Nephron (organoid): Measurements from ENCODE around the gene PCDH9.

Experiments used
- H3K27ac Mint-ChIP-seq, 3 experiments: 2 replicates each; pipeline ENCODE4 v1.8.0; 2020; ENCODE audit warnings: mixed read lengths in 3 of 3, mild to moderate bottlenecking in 2 of 3, moderate library complexity in 1 of 3
- H3K27me3 Mint-ChIP-seq: 2 replicates; pipeline ENCODE4 v1.8.0; 2021; ENCODE audit warnings: low read depth, mild to moderate bottlenecking, moderate library complexity, mixed read lengths
- H3K36me3 Mint-ChIP-seq: 2 replicates; pipeline ENCODE4 v1.8.0; 2020; ENCODE audit warnings: low read depth, mixed read lengths
- H3K4me1 Mint-ChIP-seq: 2 replicates; pipeline ENCODE4 v1.8.0; 2020; ENCODE audit warnings: mixed read lengths
- H3K4me3 Mint-ChIP-seq, 3 experiments: 2 replicates each; pipeline ENCODE4 v1.8.0; 2020; ENCODE audit warnings: mild to moderate bottlenecking in 3 of 3, mixed read lengths in 3 of 3, moderate library complexity in 2 of 3
- H3K9me3 Mint-ChIP-seq: 2 replicates; pipeline ENCODE4 v1.8.0; 2020; ENCODE audit warnings: mixed read lengths
- TF ChIP-seq, protein P1 (sequence below), 3 experiments: fragments of 200-600 bp; sonication (generic); IDR thresholded peaks; one replicate each; pipeline ENCODE4 v1.5.0; 2021; ENCODE audit warnings: antibody characterized with exemption in 3 of 3; ENCODE audit not compliant: unreplicated experiment in 3 of 3

The PCDH9 gene

DNA sequence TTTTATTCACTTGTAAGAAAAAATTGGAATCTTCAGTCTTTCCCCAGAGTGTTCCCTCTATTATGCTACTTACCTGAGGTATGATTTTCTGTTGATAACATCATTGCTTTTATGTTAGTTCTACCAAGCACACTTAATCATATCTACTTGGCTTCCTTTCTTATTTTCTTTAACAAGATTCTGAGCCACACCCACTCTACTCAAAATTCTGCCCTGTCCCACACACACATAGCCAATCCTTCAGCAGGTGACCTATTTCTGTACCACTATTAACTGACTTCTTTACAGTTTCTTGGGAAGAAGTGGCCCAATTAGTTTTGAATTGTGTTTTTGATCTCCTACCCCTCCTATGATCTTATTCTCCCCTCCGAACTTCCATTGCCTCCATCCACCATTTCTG lies 215.7 kb downstream of the PCDH9 start:
- no peaks in the 10 kb centered on the region for H3K4me1 Mint-ChIP-seq
- H3K36me3 Mint-ChIP-seq: no peaks in the 10 kb centered on the region
- no peaks in the 10 kb centered on the region for H3K27me3 Mint-ChIP-seq
- no peak overlapping the region for H3K4me3 Mint-ChIP-seq
- TF ChIP-seq, protein P1, sequence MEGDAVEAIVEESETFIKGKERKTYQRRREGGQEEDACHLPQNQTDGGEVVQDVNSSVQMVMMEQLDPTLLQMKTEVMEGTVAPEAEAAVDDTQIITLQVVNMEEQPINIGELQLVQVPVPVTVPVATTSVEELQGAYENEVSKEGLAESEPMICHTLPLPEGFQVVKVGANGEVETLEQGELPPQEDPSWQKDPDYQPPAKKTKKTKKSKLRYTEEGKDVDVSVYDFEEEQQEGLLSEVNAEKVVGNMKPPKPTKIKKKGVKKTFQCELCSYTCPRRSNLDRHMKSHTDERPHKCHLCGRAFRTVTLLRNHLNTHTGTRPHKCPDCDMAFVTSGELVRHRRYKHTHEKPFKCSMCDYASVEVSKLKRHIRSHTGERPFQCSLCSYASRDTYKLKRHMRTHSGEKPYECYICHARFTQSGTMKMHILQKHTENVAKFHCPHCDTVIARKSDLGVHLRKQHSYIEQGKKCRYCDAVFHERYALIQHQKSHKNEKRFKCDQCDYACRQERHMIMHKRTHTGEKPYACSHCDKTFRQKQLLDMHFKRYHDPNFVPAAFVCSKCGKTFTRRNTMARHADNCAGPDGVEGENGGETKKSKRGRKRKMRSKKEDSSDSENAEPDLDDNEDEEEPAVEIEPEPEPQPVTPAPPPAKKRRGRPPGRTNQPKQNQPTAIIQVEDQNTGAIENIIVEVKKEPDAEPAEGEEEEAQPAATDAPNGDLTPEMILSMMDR (IDR thresholded peaks at IDR 0.05; ENCODE audit: unreplicated experiment in 3 of 3): no peak
- no peaks in the 10 kb centered on the region for H3K9me3 Mint-ChIP-seq
- no peak overlapping the region for H3K27ac Mint-ChIP-seq

DNA sequence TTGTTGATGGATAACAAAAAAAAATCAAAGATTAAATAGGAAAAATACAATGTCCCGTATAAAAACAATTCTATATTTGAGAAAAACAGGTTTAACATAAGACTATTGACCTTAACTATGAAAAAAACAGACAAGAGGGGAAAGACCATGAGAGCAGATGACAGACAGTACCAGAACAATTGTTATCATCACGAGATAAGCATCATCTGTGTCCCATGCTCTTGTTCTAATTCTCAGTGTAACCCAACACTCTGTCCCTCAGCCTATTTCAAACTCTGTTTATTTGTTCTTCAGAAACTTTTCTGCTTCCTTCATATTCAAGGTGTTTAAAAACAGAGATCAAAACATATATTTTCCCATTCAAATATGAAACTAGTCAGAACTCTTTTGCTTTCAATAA lies 216.4 kb downstream of the PCDH9 start:
- Mint-ChIP-seq H3K4me3 (no peak overlapping the region), H3K4me1 (no peaks in the 10 kb centered on the region), H3K36me3 (no peaks in the 10 kb centered on the region), H3K9me3 (no peaks in the 10 kb centered on the region), H3K27me3 (no peaks in the 10 kb centered on the region), H3K27ac (no peak overlapping the region)
- TF ChIP-seq, protein P1 (IDR thresholded peaks at IDR 0.05; ENCODE audit: unreplicated experiment in 3 of 3): no peak

DNA sequence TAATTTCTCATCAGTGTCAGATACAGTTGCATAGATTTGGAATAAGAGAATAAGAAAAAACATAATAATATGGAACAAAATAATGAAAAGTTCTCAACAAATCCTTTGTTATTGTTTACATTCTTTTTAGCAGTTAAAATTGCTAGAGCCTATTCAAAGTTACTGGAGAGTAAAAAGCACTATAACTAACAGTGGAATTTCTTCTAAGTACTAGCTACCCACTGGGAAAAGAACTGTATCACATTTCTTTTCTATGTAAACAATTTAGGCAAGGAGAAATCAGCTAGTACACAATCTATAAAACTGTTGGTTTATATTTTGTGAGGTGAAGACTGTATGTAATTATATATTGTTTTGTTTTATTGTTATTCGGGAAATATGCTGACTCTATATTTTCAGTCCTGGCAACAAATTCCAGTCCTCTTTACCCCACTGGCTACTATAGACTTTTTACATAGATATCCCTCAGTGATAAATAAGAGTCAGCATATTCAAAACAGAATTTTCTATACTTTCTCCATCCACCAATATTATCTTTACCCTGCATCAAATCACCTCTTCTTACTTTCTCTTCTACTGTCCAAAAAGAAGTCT lies 222.0 kb downstream of the PCDH9 start:
- Mint-ChIP-seq H3K4me3 (no peak overlapping the region), H3K36me3 (no peaks in the 10 kb centered on the region), H3K27ac (no peak overlapping the region), H3K9me3 (no peaks in the 10 kb centered on the region), H3K27me3 (no peaks in the 10 kb centered on the region), H3K4me1 (no peaks in the 10 kb centered on the region)
- TF ChIP-seq, protein P1 (IDR thresholded peaks at IDR 0.05; ENCODE audit: unreplicated experiment in 3 of 3): no peak

DNA sequence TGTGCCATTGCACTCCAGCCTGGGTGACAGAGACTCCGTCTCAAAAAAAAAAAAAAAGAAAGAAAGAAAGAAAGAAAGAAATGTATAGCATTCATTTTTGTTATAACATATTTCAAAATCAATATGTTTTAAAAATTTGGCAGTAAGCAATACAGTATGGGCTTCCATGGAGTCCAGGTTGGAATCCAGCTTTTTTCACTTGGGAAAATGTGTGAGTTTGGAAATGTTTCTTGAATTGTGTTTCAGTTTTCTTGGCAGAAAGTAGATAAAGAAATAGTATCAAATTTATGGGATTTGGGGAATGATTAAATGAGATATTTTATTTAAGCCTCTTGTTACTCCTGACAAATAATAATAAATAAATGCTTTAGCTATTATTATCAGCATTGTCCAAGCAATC lies 225.6 kb downstream of the PCDH9 start:
- Mint-ChIP-seq H3K27me3 (no peaks in the 10 kb centered on the region), H3K4me3 (no peak overlapping the region), H3K27ac (no peak overlapping the region), H3K4me1 (no peaks in the 10 kb centered on the region), H3K36me3 (no peaks in the 10 kb centered on the region), H3K9me3 (no peaks in the 10 kb centered on the region)
- TF ChIP-seq, protein P1 (IDR thresholded peaks at IDR 0.05; ENCODE audit: unreplicated experiment in 3 of 3): no peak

DNA sequence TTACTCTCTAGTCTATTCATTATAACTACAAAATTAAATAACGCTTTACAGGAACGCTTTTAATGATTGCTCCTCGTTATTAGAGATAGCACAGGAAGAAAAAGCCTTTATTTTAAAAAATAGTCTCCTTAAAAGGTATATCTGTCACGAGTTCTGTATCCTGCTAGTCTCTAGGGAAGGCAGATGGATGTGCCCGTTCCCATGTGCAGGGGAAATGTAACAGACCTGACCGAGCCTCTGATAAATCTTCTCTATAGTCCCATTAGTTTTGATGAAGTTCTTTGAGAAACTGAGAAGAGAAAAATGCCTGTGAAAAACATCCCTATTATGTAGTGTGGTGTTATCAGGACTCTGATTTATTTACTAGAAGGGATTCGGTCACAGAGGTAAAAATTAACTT lies 226.4 kb downstream of the PCDH9 start:
- Mint-ChIP-seq H3K27ac (no peak overlapping the region), H3K27me3 (no peaks in the 10 kb centered on the region), H3K4me3 (no peak overlapping the region), H3K9me3 (peaks cover 3% of the 10 kb centered on the region), H3K4me1 (no peaks in the 10 kb centered on the region), H3K36me3 (no peaks in the 10 kb centered on the region)
- TF ChIP-seq, protein P1 (IDR thresholded peaks at IDR 0.05; ENCODE audit: unreplicated experiment in 3 of 3): no peak

DNA sequence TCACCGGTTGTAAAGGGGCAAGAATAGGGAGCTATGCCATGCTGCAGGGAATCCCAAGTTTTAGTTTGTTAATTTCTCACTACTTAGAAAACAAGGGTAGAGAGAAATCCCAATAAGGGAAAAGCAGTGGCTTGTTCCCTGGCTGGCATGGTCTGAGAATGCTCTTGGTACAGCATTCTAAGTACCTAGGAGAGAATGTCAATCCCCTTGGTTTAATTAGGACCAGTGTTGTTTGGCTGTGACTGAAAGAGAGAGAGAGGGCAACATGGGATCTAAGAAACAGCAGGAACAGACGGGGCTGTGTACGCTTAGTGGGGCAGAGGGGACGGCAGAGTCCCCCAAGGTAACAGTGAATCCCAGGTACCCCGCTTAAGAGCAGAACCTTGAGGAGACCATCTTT lies 228.8 kb downstream of the PCDH9 start:
- H3K4me3 Mint-ChIP-seq: no peak overlapping the region

More for the DNA sequence above, 228.8 kb downstream of the PCDH9 start:
- H3K36me3 Mint-ChIP-seq: no peaks in the 10 kb centered on the region
- H3K27ac Mint-ChIP-seq: no peak overlapping the region
- H3K4me1 Mint-ChIP-seq: no peaks in the 10 kb centered on the region
- H3K27me3 Mint-ChIP-seq: no peaks in the 10 kb centered on the region
- H3K9me3 Mint-ChIP-seq: peaks cover 3% of the 10 kb centered on the region
- TF ChIP-seq, protein P1 (IDR thresholded peaks at IDR 0.05; ENCODE audit: unreplicated experiment in 3 of 3): no peak
